Nephron progenitor cell (in vitro differentiated cells): ENCODE results near the gene FNDC3A.
"Not testable (repeated sequence)": the region's sequence is repeated elsewhere in the genome, so short reads cannot be mapped to it uniquely, and the experiment has no call there.

Experiments
- DNase-seq: peaks from one replicate; pipeline ENCODE4 v3.0.0; 2021
- H3K27ac Mint-ChIP-seq: 2 replicates; pipeline ENCODE4 v1.8.0; 2021; ENCODE audit warnings: mild to moderate bottlenecking, moderate library complexity, mixed read lengths
- H3K27me3 Mint-ChIP-seq: 2 replicates; pipeline ENCODE4 v1.8.0; 2021; ENCODE audit warnings: mild to moderate bottlenecking, low read depth, mixed read lengths; ENCODE audit not compliant: poor library complexity
- H3K36me3 Mint-ChIP-seq: 2 replicates; pipeline ENCODE4 v1.8.0; 2021; ENCODE audit warnings: low read depth, mixed read lengths
- H3K4me1 Mint-ChIP-seq: 2 replicates; pipeline ENCODE4 v1.8.0; 2021; ENCODE audit warnings: mixed read lengths
- H3K4me3 Mint-ChIP-seq: 2 replicates; pipeline ENCODE4 v1.8.0; 2021; ENCODE audit warnings: mild to moderate bottlenecking, moderate library complexity, mixed read lengths
- H3K9me3 Mint-ChIP-seq: 2 replicates; pipeline ENCODE4 v1.8.0; 2021; ENCODE audit warnings: mild to moderate bottlenecking, moderate library complexity, mixed read lengths
- CTCF ChIP-seq: fragments of 200-600 bp; sonication (generic); IDR thresholded peaks from 2 replicates; pipeline ENCODE4 v1.5.0; 2021; ENCODE audit warnings: antibody characterized with exemption

Gene FNDC3A

GRCh38 chr13:49113526-49114286 is 138.0 kb downstream of the FNDC3A start:
- Mint-ChIP-seq H3K4me3 (peak overlapping the region; percentile 88), H3K4me1 (peaks cover 25% of the 10 kb centered on the region), H3K27ac (peak overlapping the region; percentile 96), H3K36me3 (peaks cover 44% of the 10 kb centered on the region), H3K27me3 (no peaks in the 10 kb centered on the region), H3K9me3 (peaks cover 36% of the 10 kb centered on the region)
- no peak for TF ChIP-seq CTCF
- no peak for DNase-seq

GRCh38 chr13:49116873-49117272 is 141.2 kb downstream of the FNDC3A start:
- no peak overlapping the region for H3K4me3 Mint-ChIP-seq
- H3K27ac Mint-ChIP-seq, result no peak overlapping the region
- no peaks in the 10 kb centered on the region for H3K27me3 Mint-ChIP-seq
- H3K9me3 Mint-ChIP-seq, result peaks cover 68% of the 10 kb centered on the region
- no peak for TF ChIP-seq CTCF
- no peak for DNase-seq
- H3K36me3 Mint-ChIP-seq, result peaks cover 75% of the 10 kb centered on the region
- H3K4me1 Mint-ChIP-seq, result peaks cover 25% of the 10 kb centered on the region

- not testable (repeated sequence) for DNase-seq, H3K27me3 Mint-ChIP-seq, H3K4me3 Mint-ChIP-seq, H3K27ac Mint-ChIP-seq
- Mint-ChIP-seq H3K4me1 (peaks cover 13% of the 10 kb centered on the region), H3K9me3 (peaks cover 84% of the 10 kb centered on the region), H3K36me3 (peaks cover 91% of the 10 kb centered on the region)
Observed at GRCh38 chr13:49118455-49118854, 142.7 kb downstream of the FNDC3A start.

GRCh38 chr13:49124693-49125304 is 149.1 kb downstream of the FNDC3A start:
- no peak overlapping the region for H3K4me3 Mint-ChIP-seq
- H3K4me1 Mint-ChIP-seq, result peaks cover 19% of the 10 kb centered on the region
- H3K27ac Mint-ChIP-seq, result peak overlapping the region; percentile 84
- H3K36me3 Mint-ChIP-seq, result peaks cover 44% of the 10 kb centered on the region
- peaks cover 39% of the 10 kb centered on the region for H3K9me3 Mint-ChIP-seq
- H3K27me3 Mint-ChIP-seq, result no peaks in the 10 kb centered on the region
- DNase-seq, result no peak
- no peak for TF ChIP-seq CTCF

GRCh38 chr13:49125964-49126524 is 150.3 kb downstream of the FNDC3A start:
- Mint-ChIP-seq H3K4me3 (no peak overlapping the region), H3K9me3 (peaks cover 26% of the 10 kb centered on the region), H3K36me3 (peaks cover 33% of the 10 kb centered on the region), H3K27ac (peak overlapping the region; percentile 69), H3K4me1 (peaks cover 19% of the 10 kb centered on the region), H3K27me3 (no peaks in the 10 kb centered on the region)
- no peak for TF ChIP-seq CTCF
- DNase-seq, result no peak

GRCh38 chr13:49132479-49133002 is 156.8 kb downstream of the FNDC3A start:
- Mint-ChIP-seq H3K4me1 (no peaks in the 10 kb centered on the region), H3K27ac (peak overlapping the region; percentile 14), H3K9me3 (peaks cover 10% of the 10 kb centered on the region), H3K36me3 (peaks cover 66% of the 10 kb centered on the region), H3K4me3 (no peak overlapping the region), H3K27me3 (no peaks in the 10 kb centered on the region)
- TF ChIP-seq CTCF, result no peak
- no peak for DNase-seq
